ENCODE results near the gene SPINT1. TPM values are rescaled to one million over a fixed set of nuclear protein-coding genes. Genes with fewer than 3 reads are reported as not detected.

SPINT1 gene
- total RNA-seq, 1 experiment from 2014 or later: not detected

GRCh38 chr15:40845036-40845435, 1.2 kb downstream of the SPINT1 start:
- no peak for DNase-seq
- H3K9me3 ChIP-seq (replicated peaks): no peaks in the 10 kb centered on the region
- no peaks in the 10 kb centered on the region for H3K36me3 ChIP-seq
- H3K4me3 ChIP-seq: no peak overlapping the region
- H3K27ac ChIP-seq: no peak overlapping the region
- peaks cover 20% of the 10 kb centered on the region for H3K4me1 ChIP-seq
- no peaks in the 10 kb centered on the region for H3K27me3 ChIP-seq

- no peaks in the 10 kb centered on the region for H3K9me3 ChIP-seq (replicated peaks)
- H3K27me3 ChIP-seq: no peaks in the 10 kb centered on the region
- DNase-seq: peak in 1 of 2 experiments; percentile 53
- H3K4me1 ChIP-seq: peaks cover 20% of the 10 kb centered on the region
- no peaks in the 10 kb centered on the region for H3K36me3 ChIP-seq
- no peak overlapping the region for H3K4me3 ChIP-seq
- H3K27ac ChIP-seq: no peak overlapping the region
These were observed 1.9 kb downstream of the SPINT1 start for GRCh38 chr15:40845511-40846284.

- Histone ChIP-seq H3K27me3 (no peaks in the 10 kb centered on the region), H3K27ac (no peak overlapping the region), H3K4me1 (peaks cover 28% of the 10 kb centered on the region), H3K36me3 (no peaks in the 10 kb centered on the region), H3K9me3 (replicated peaks) (no peaks in the 10 kb centered on the region), H3K4me3 (no peak overlapping the region)
- DNase-seq: no peak
These were observed 3.0 kb downstream of the SPINT1 start for GRCh38 chr15:40846841-40847222.

- H3K36me3 ChIP-seq: no peaks in the 10 kb centered on the region
- H3K27me3 ChIP-seq: no peaks in the 10 kb centered on the region
- H3K4me3 ChIP-seq: no peak overlapping the region
- peak; percentile 42 to 58 for DNase-seq
- peaks cover 31% of the 10 kb centered on the region for H3K4me1 ChIP-seq
- H3K27ac ChIP-seq: no peak overlapping the region
- H3K9me3 ChIP-seq (replicated peaks): no peaks in the 10 kb centered on the region
These were observed 3.5 kb downstream of the SPINT1 start for GRCh38 chr15:40847223-40847961.

GRCh38 chr15:40850576-40851112, 6.8 kb downstream of the SPINT1 start:
- H3K4me3 ChIP-seq: no peak overlapping the region
- peaks cover 27% of the 10 kb centered on the region for H3K4me1 ChIP-seq
- H3K36me3 ChIP-seq: no peaks in the 10 kb centered on the region
- no peak for DNase-seq
- no peaks in the 10 kb centered on the region for H3K9me3 ChIP-seq (replicated peaks)
- no peak overlapping the region for H3K27ac ChIP-seq
- 0 out of 2 replicates have a peak, but pooled peaks cover 3% of the 10 kb centered on the region for H3K27me3 ChIP-seq

GRCh38 chr15:40852529-40852928, 8.7 kb downstream of the SPINT1 start:
- H3K4me3 ChIP-seq: no peak overlapping the region
- no peak for DNase-seq
- 0 out of 2 replicates have a peak, but pooled peaks cover 3% of the 10 kb centered on the region for H3K27me3 ChIP-seq

GRCh38 chr15:40853241-40853890, 9.5 kb downstream of the SPINT1 start:
- Histone ChIP-seq H3K36me3 (no peaks in the 10 kb centered on the region), H3K9me3 (replicated peaks) (no peaks in the 10 kb centered on the region), H3K4me3 (no peak overlapping the region), H3K4me1 (peaks cover 11% of the 10 kb centered on the region), H3K27ac (no peak overlapping the region), H3K27me3 (0 out of 2 replicates have a peak, but pooled peaks cover 3% of the 10 kb centered on the region)
- no peak for DNase-seq

More at GRCh38 chr15:40852529-40852928, 8.7 kb downstream of the SPINT1 start:
- Histone ChIP-seq H3K4me1 (peaks cover 17% of the 10 kb centered on the region), H3K27ac (no peak overlapping the region), H3K36me3 (no peaks in the 10 kb centered on the region), H3K9me3 (replicated peaks) (no peaks in the 10 kb centered on the region)

- H3K27me3 ChIP-seq: 0 out of 2 replicates have a peak, but pooled peaks cover 3% of the 10 kb centered on the region
- H3K4me1 ChIP-seq: peaks cover 11% of the 10 kb centered on the region
- H3K4me3 ChIP-seq: no peak overlapping the region
- DNase-seq: no peak
- H3K36me3 ChIP-seq: no peaks in the 10 kb centered on the region
- H3K27ac ChIP-seq: no peak overlapping the region
- H3K9me3 ChIP-seq (replicated peaks): no peaks in the 10 kb centered on the region
These were observed 10.3 kb downstream of the SPINT1 start for GRCh38 chr15:40854161-40854560.

GRCh38 chr15:40855706-40856234, 11.9 kb downstream of the SPINT1 start:
- no peak for DNase-seq

GRCh38 chr15:40856746-40857145, 12.9 kb downstream of the SPINT1 start:
- Histone ChIP-seq H3K36me3 (no peaks in the 10 kb centered on the region), H3K27me3 (0 out of 2 replicates have a peak, but pooled peaks cover 3% of the 10 kb centered on the region), H3K4me3 (no peak overlapping the region), H3K9me3 (replicated peaks) (no peaks in the 10 kb centered on the region), H3K4me1 (peaks cover 4% of the 10 kb centered on the region; the same call in 1 of the 2 replicates), H3K27ac (no peak overlapping the region)
- no peak for DNase-seq

More at GRCh38 chr15:40855706-40856234, 11.9 kb downstream of the SPINT1 start:
- Histone ChIP-seq H3K27me3 (0 out of 2 replicates have a peak, but pooled peaks cover 3% of the 10 kb centered on the region), H3K4me3 (no peak overlapping the region), H3K36me3 (no peaks in the 10 kb centered on the region), H3K27ac (no peak overlapping the region), H3K4me1 (peaks cover 11% of the 10 kb centered on the region), H3K9me3 (replicated peaks) (no peaks in the 10 kb centered on the region)

- Histone ChIP-seq H3K36me3 (no peaks in the 10 kb centered on the region), H3K27ac (no peak overlapping the region), H3K27me3 (0 out of 2 replicates have a peak, but pooled peaks cover 3% of the 10 kb centered on the region), H3K9me3 (replicated peaks) (no peaks in the 10 kb centered on the region), H3K4me1 (no peaks in the 10 kb centered on the region), H3K4me3 (no peak overlapping the region; the same call in 1 of the 2 replicates)
- peak; percentile 64 to 86 for DNase-seq
These were observed 13.9 kb downstream of the SPINT1 start for GRCh38 chr15:40857601-40858341.

GRCh38 chr15:40858706-40859105, 14.9 kb downstream of the SPINT1 start:
- no peak overlapping the region for H3K27ac ChIP-seq
- H3K27me3 ChIP-seq: 0 out of 2 replicates have a peak, but pooled peaks cover 3% of the 10 kb centered on the region
- no peak overlapping the region for H3K4me3 ChIP-seq
- H3K9me3 ChIP-seq (replicated peaks): no peaks in the 10 kb centered on the region
- H3K36me3 ChIP-seq: no peaks in the 10 kb centered on the region
- DNase-seq: no peak
- no peaks in the 10 kb centered on the region for H3K4me1 ChIP-seq

- Histone ChIP-seq H3K27me3 (0 out of 2 replicates have a peak, but pooled peaks cover 3% of the 10 kb centered on the region), H3K4me1 (no peaks in the 10 kb centered on the region)
- DNase-seq: peak; percentile 83 to 90
These were observed 15.5 kb downstream of the SPINT1 start for GRCh38 chr15:40859206-40859851.

More at GRCh38 chr15:40859206-40859851, 15.5 kb downstream of the SPINT1 start:
- Histone ChIP-seq H3K9me3 (replicated peaks) (no peaks in the 10 kb centered on the region), H3K4me3 (no peak overlapping the region), H3K36me3 (no peaks in the 10 kb centered on the region), H3K27ac (no peak overlapping the region)

Data from SJCRH30 (cell line).